Pulmonary artery endothelial cell (primary cell): Measurements from ENCODE around the gene CADPS. TPM values are rescaled to one million over a fixed set of nuclear protein-coding genes. Genes with fewer than 3 reads are reported as not detected.
A peak's percentile ranks its signal among the peaks of the same experiment; 100 is the strongest.

ENCODE experiments used
- DNase-seq: peaks from one replicate; pipeline ENCODE4 v3.0.0-alpha.2; 2011; ENCODE audit warnings: low read depth, low spot score
- total RNA-seq: library from RNA; depleted of rRNA; stranded (reverse); fragments of >200 nt; gene quantifications from 2 replicates; pipeline ENCODE4 v1.2.3, GENCODE V29; 2014

CADPS gene
- total RNA-seq, 1 donor from 2014 or later: not detected

DNA sequence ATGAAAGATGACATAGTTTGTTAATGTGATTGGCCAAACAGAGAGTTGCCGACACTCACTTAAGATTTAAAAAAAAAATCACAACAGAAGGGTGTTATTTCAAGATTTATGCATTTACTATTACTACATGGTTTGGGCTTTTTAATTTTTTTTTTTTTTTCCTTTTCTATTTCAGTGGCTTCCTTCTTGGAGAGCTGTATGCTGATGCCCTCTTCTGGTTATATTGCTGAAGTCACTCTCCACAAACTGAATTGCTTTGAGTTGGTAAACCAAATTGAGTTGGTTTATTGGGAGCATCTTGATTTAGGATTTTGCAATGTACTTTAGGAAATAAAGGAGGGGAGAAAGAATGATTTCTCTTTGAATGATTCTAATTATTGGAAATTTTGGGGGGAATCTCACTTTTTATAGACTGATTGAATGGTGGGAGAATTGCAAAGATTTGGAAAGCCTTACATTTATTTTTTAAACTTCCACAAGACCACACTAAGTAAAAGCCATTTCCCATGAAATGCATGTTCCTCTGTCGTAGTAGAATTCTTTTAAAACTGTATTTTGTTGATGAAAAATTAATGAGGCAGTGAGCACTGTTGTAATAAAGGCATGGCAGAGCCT lies 315.3 kb downstream of the CADPS start:
- peak; percentile 19 for DNase-seq

DNA sequence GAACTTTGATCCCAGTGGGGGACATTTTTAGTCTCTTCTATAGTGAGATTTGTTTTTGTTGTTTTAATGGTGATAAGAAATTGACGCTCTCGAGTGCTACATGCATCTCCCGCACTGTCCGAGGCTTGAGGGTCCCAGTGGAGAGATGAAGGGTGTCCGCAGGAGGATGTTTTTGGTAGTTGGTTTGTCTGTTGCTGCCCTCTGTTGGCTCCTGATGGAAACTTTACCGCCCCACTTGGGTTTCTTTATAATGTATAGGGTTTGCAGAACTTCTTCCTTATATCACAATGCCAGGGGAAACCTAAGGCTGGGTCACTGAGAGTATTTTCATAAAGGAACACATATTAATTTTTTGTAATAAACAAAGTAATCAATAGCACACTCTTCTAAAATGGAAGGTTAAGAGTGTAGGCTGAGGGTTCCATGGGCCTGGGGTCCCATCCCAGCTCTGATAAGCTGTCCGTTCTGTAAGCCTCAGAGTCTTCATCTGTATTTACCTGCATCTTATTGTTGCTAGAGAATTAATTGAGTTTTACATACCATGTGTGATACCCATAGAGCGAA lies 316.6 kb downstream of the CADPS start:
- DNase-seq: no peak

DNA sequence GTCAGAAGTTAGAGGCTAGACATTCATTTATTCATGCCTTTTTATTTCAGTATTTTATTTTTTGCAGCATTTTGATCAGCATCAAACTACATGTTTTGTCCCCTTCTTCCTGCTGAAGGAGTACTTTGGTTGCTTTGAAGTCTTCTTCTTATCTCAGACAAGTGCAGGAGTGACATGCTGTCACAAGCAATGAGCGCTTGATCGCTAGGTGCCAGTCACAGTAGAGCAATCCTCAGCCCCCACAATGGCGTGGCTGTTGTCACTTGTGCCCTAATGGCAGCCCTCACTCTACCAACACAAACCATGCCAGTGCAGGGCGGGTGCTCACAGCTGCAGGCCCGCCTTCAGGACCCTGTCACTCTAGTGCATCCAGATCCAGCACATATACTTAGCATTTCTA lies 317.2 kb downstream of the CADPS start:
- DNase-seq: no peak

DNA sequence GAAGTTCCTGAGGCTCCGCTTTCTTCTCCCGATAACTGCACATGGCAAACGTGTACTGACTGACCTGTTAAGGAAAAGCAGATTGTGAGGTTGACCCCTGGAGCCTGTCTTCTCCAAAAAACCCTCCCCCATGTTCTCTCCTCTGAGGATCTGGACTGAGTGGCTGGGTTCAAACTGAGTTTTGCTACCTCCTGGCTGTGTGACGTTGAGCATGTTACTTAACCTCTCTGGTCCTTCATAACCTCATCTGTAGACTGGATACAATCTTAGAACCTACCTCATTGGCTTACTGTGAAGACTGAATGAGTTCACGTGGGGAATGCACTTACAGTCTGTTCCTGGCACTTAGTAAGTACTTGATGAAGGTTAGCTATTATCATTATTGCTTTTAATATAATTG lies 317.8 kb downstream of the CADPS start:
- no peak for DNase-seq

DNA sequence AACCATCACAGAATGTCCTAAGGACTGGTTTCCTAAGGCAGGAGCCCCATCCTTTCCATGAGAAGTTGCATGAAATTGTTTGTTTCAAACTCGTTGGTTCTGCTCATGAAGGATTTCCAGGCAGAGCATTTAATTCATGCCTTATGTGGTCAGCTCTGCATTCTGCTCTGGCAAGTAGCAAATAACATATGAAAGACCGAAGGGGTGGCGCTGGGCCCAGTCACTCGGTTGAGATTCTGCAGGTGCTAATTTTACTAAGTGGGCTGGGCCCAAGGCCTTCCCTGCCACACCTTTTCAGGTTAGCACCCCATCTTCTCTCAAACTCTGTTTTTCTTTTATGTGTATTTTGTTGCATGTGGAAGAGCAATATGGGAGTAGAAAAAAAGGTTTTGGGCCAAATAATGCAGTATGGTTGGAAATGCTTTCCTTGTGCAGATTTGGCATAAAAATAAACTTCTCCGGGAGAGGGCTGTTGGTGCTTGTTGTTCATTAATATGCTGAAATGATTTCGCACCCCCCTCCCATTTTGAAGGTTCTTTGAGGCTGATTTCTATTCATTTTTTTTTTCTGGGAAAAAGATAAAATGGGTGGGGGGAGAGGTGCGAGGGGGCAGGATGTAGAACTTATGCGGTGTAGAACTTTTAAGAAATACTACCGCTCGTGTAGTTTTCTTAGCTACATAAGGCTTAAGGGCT lies 318.9 kb downstream of the CADPS start:
- no peak for DNase-seq

DNA sequence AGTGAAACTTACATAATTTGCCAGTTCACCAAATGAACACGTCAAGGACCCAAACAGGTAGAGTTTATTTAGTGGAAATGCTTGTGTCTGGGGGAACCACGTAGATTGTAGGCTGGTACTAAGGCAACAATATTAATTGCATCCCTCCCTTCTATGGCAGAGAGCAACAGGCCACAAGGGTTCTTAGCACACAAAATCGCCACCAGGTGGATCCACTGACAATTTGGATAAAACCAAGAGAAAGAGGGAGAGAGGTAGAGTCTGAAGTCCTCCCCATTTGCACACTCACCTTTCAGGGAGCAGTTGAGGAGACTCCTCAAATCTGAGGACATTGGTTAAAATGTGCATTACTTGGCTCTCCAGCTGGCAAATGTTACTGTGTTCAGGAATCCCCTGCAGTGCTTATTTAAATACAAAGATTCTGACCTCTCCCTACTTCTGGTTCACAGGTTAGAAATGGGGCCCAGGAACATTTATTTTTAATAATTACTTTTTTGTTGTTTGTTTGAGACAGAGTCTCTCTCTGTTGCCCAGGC lies 320.9 kb downstream of the CADPS start:
- no peak for DNase-seq

DNA sequence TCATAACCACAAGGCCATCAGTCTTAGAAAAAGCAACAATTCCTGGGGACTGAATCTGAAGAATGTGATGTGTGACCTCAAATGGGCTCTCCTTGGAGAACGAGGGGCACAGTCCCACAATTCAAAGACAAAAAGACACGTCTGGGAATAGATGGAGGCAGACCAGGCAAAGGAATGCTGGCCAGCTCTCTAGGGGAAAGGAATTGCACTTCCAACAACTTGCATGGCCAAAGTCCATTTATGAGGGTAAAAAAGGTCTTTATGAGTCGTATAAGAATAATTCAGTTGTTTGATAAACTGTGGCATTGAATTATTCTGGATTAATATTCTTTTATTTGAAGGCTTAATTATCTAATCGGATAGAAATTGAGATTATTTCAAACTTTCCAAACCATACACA lies 321.4 kb downstream of the CADPS start:
- no peak for DNase-seq

DNA sequence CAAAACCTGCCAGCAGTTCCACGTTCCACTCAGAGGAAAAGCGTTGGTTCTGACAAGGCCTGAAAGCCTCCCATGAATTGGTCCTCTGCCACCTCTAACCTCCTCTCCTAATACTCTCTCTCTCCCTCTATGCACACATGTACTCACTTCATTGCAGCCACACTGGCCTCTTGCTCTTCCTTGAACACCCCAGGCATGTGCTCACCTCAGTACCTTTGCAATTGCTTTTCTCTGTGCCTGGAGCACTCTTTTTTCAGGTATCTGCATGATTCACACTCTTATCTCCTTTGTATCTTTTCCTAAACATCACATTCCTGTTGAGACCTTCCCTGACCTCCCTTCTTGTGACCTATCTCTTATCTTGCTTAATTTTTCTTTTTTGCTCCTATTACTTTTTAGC lies 323.7 kb downstream of the CADPS start:
- no peak for DNase-seq

DNA sequence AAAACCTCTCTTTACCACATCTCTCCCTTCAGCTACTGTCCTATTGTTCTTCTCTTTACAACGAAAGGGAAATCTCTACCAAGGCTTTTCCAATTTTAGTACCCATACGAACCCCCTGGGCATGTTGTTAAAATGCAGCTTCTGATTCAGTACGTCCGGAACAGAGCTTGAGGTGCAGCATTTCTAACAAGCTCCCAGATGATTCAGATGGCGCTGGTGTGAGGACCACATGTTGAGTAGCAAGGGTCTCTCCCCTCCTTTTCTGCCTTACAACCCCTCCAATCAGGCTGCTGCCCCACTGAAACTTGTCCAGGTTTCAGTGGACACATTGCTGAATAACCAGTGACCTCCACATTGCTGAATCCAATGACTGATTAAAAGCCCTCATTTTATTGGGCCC lies 324.8 kb downstream of the CADPS start:
- no peak for DNase-seq

DNA sequence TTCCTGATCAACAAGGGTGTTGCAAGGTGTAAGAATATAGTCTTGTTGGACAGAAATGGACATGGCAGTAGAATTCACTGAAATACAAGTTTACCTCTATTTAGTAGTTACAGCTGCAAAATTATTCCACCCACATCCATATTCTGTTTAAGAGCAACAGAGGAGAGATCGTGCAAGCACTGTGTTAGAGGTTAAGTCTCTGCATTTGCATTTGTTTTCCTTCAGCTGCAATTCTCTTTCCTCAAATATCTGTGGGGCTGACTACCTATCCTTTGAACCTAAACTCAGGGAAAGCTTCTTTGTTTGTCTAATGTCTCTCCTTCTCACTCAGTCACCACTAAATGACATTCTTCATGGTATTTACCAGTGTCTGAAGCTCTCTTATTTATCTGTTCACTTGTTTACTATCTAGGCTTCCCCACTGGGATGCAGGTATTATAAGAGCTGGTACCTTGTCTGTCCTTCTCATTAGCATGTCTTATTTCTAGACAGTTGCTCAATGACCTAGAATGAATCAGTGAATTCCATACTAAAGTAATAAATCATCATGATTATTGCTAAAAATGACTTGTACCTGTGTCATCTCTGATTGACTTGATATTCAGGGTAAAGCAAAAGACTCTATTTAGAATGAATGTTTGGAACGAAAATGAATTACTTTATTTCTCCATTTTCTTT lies 326.5 kb downstream of the CADPS start:
- DNase-seq: no peak

DNA sequence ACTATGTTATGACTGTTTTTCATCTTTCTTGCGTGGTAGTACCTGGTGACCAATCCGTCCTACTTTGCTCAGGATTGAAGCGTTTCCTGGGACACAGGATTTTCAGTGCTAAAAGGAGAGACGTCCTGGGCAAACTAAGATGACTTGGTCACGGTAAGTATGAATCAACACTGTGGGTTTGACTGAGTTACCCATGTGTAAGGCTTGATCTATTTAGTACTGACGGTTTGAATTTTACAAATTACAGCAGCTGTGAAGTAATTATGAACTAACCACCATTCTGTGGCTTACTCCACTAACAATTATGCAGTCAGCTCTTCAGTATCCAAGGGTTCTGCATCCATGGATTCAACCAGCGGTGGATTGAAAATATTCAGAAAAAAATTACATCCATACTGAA lies 328.9 kb downstream of the CADPS start:
- DNase-seq: no peak

DNA sequence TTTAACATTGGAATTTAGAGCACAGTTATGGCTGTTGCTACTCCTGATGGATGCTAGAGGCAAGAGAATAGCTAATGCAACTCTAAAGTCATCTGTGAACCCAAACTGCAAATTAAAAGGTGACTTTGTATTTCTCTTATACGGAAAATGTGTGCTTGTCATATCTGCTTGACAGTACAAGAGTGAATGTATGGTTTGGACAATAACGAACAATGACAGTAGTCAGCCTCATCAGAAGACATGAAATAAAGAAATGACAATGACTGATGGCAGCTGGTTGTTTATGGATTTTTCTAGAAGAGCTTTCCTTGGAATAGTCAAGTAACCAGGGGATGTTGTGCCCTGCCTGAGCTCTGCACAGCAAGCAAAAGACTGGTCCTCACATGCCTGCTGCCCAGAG lies 333.0 kb downstream of the CADPS start:
- DNase-seq: no peak

DNA sequence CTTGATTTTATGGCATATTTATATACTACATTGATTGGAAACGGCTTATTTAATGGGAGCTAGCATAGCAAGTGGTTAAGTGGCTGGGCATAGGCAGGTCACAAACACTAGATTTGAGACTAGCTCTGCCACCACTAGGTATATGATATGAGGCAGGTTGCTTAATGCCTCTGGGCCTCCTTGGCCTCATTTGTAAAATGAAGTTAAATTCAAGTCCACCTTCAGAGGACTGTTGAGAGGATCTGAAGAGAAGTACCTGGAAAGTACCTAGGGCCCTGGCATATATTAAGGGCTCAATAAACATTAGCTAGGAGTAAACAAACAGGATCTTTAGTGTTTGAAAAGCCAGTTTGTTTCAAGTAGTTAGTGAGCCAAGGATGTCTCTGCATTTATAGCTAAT lies 335.5 kb downstream of the CADPS start:
- DNase-seq: no peak

DNA sequence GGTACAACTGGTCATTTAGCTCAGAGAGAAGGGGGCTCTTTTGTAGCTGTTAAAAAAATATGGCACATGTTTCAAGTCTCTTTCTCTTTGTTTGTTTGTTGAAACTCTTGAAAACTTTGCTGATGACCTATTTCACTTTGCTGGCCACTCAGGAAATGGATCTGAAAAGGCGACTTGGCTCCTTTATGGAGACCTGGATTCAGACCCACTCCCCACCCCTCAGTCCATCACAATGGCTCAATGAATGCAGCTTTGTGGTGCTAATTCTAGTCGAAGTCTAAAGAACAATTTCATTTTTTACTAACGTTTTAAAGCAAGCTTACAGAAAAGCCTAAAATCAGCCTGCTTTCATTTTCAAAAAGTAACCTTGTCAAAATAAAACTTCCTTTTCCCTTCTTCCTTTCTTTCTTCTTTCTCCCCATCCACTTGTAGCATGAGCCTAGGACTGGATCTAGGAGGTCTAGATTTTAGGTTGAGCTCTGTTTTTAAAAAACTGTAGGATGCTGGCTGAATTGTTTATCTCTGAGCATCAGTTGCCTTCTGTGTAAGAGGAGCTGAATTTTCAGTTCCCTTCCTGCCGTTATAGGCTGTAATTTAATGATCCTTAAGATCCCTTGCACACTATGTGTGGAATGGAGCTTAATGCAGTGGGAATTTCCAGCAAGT lies 336.4 kb downstream of the CADPS start:
- DNase-seq: no peak

DNA sequence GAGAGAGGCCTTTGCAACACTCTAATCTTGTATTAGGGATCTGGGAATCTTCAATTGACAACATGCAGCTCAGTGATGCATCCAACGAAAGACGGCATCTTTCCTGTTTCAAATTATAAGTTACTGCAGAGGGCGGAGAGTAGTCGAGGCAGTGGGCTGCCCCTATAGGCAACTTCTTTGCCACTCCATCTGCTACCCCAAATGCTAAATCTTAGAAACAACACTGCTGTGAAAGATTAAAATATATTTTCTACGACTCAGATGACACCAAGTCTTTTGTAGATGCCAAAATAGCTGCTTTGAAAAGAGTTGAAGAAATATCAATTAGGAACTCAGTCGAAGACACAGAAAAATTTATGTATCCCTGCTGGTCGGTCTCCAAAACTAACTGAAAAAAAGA lies 340.9 kb downstream of the CADPS start:
- DNase-seq: no peak

DNA sequence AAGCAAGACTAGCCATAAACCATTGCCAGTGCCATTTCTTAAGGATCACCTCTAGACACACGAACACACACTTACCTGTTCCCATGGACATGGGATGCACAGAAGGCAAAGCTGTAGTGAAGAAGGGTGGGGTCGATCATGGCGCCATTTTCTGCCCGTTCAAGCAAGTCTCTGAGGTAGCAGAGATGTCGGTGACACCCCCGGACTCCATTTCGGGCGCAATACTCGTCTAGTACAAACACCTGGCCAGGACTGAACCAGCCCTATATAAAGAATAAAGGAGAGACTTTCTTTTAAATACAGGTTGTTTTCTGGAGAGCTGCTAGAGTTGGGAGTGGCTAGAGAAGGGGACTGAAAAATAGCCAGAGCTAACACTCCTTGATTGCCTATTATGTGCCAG lies 342.4 kb downstream of the CADPS start:
- DNase-seq: no peak

DNA sequence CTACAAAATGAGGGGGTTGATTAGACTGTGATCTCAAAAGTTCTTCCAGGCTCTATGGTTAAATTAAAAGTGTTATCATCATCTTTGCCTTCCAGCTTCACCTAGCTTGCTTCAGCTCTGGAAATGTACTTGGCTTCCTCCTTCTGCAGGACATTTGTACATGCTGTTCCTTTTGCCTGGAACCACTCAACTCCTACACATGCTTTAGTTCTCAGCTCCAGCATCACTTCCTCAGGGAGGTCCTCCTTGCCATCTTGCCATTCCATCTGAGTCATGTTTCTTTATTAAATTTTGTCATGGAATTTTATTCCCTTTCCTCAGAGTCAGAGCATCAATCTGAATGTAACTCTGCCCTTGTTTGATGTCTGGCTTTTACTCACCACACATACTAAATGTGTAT lies 343.2 kb downstream of the CADPS start:
- DNase-seq: no peak

DNA sequence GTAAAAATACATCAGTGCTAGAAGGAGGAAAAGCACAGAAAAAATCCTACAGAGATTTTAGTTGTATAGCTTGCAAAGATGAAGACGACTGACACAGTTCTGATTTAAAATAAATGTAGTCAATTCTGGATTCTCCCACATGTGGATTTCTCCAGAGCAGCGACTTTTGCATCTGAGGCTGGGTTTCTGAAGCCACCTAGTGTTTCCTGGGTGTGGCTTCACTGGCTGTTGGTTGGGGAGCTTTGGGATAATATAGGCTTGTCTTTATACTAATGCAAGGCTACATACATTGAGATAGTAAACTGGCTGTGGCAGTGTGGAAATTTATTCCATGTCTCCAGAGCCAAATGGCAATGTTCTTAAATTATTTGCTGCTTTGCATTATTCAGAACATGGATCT lies 343.7 kb downstream of the CADPS start:
- no peak for DNase-seq

DNA sequence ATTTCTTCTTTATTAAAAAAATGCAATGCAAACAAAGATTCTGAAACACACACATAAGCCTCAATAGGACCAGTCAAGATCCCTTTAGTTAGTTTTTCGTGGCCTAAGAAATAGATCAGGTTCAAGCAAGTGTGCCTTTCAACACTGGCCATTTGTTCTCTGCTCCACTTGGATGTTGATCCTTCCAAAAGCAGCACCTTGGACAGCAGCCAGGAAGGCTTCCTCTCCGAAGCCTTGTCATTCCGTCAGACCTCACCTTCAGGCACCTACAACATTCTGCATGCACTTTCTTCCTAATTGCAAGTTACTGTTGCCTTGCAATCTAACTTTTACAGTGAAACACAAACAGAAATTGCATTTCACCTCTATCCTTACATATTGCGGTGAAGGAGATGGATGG lies 346.0 kb downstream of the CADPS start:
- no peak for DNase-seq

DNA sequence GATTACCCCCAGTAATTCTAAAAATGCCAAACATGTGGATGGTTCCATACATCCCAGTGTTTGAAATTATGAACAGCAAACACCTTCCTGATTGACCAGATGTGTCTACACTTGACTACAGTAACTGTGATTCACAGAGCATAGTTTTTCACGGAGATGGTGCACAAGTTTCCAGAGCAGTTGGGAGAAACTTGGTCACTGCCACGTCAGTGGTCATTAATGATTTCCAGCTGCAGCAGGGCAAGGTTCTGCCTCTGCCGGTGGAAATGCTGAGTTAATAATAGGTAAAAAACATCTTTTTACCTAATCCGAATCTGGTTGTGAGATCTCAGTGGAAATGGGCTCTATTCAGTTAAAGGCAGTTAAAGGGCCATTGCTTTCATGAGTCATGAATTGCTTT lies 347.7 kb downstream of the CADPS start:
- DNase-seq: no peak

DNA sequence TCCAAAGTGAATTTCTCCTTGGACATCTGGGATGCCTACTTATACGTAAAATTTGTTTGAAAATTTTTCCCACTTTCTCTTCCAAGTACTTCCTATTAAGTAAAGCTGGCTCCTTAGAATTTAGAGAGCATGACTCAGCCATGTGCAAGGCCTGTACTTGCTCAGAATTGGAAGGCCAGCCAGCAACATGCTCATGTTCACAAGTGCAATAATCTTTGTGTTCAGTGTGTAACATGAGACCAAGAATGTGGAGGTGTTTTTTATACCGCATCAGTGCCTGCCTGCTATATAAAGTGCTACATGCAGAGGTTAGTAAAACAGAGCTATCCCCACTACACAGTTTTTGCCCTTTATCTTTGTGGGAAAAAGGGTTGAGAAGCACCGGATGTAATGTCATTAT lies 349.9 kb downstream of the CADPS start:
- DNase-seq: no peak

DNA sequence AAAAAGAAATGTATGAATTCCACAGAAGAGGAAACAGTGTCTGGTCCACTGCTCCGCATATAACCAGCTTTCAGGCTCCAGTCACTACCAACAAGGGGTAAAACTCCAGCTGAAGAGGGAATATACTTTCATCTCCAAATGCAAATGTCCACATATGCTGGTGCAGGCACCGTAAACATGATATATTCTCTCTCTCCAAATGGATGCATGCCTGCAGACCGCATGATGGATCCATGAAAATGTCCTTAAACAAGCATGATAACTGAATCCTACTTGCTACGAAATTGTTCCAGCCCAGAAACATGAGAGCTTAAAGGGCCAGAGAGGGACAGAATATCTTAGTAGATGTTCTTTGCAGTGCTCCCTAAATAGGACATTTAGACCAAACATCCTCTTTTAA lies 351.5 kb downstream of the CADPS start:
- DNase-seq: no peak
